Neutrophil (primary cell): ENCODE measurements around the gene P2RY2.

ENCODE experiments used
- H3K27ac ChIP-seq: fragments of 200-600 bp; sonication (generic); 2 replicates; pipeline ENCODE4 v1.5.1; 2016; ENCODE audit warnings: mild to moderate bottlenecking, moderate library complexity
- H3K27me3 ChIP-seq: fragments of 200-600 bp; sonication (generic); 2 replicates; pipeline ENCODE4 v1.6.0; 2016; ENCODE audit warnings: mild to moderate bottlenecking
- H3K36me3 ChIP-seq: fragments of 200-600 bp; sonication (generic); 2 replicates; pipeline ENCODE4 v1.5.1; 2017
- H3K4me1 ChIP-seq, 2 experiments: fragments of 200-600 bp in 1 of 2; sonication (generic) in 1 of 2; 1 replicate in 1 of 2; 2 replicates in 1 of 2; pipeline versions ENCODE4 v1.5.1 to v1.6.1; 2013 to 2016; ENCODE audit warnings: low read depth in 1 of 2, low read length in 1 of 2, mild to moderate bottlenecking in 1 of 2, moderate library complexity in 1 of 2; ENCODE audit not compliant: control insufficient read depth in 1 of 2, insufficient read depth in 1 of 2
- H3K4me3 ChIP-seq, 2 experiments: fragments of 200-600 bp in 1 of 2; sonication (generic) in 1 of 2; 1 replicate in 1 of 2; 2 replicates in 1 of 2; pipeline ENCODE4 v1.5.1; 2013 to 2016; ENCODE audit warnings: low read depth in 1 of 2, low read length in 1 of 2, mild to moderate bottlenecking in 1 of 2, moderate library complexity in 1 of 2
- H3K9me3 ChIP-seq: fragments of 200-600 bp; sonication (generic); 2 replicates; pipeline ENCODE4 v1.5.1; 2016
- TF ChIP-seq, protein P1 (sequence below): fragments of 200-600 bp; sonication (generic); IDR thresholded peaks from 2 replicates; pipeline ENCODE4 v1.5.1; 2016; ENCODE audit warnings: antibody characterized with exemption

Gene P2RY2

GRCh38 chr11:73216465-73216864 lies 1.6 kb upstream of the P2RY2 start:
- Histone ChIP-seq H3K4me1 (peaks cover 82 to 95% of the 10 kb centered on the region in 2 experiments), H3K36me3 (no peaks in the 10 kb centered on the region), H3K9me3 (no peaks in the 10 kb centered on the region), H3K27me3 (no peaks in the 10 kb centered on the region), H3K27ac (peak overlapping the region; percentile 89), H3K4me3 (peak overlapping the region; percentile 6 to 85)
- TF ChIP-seq, protein P1, sequence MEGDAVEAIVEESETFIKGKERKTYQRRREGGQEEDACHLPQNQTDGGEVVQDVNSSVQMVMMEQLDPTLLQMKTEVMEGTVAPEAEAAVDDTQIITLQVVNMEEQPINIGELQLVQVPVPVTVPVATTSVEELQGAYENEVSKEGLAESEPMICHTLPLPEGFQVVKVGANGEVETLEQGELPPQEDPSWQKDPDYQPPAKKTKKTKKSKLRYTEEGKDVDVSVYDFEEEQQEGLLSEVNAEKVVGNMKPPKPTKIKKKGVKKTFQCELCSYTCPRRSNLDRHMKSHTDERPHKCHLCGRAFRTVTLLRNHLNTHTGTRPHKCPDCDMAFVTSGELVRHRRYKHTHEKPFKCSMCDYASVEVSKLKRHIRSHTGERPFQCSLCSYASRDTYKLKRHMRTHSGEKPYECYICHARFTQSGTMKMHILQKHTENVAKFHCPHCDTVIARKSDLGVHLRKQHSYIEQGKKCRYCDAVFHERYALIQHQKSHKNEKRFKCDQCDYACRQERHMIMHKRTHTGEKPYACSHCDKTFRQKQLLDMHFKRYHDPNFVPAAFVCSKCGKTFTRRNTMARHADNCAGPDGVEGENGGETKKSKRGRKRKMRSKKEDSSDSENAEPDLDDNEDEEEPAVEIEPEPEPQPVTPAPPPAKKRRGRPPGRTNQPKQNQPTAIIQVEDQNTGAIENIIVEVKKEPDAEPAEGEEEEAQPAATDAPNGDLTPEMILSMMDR: no peak

DNA sequence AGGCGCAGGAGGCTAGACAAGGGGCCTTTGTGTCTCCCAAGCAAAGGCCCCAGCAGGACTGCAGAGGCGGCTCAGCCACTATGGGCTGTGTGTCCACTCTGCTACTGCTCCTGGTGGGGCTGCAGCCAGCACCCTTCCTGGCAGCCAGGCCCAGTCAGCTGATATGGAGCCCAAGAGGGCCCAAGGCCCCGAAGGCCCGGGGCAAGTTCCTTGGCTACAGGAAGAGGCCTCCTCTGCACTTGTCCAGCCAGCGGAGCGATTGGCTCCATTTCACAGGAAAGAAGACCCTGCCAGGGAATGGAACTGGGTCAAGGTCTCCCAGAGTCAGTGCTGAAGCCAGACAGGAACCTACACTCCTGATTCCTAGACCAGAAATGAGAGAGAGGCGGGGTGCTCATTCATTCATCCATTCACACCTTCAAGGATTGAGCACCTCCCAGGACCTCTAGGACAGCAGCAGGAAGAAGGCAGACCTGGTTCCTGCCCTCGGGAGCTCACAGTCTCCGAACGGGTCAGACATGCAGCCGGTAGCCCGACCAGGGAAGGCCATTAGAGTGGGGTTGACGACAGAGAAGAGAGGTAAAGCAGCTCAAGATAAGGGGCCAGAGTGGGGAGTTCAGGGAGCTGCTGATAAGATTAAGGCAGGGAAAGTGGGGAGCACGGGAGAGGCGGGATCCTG lies 811 bp upstream of the P2RY2 start:
- Histone ChIP-seq H3K4me1 (peaks cover 89 to 97% of the 10 kb centered on the region in 2 experiments), H3K9me3 (no peaks in the 10 kb centered on the region), H3K27ac (peak overlapping the region; percentile 89), H3K27me3 (no peaks in the 10 kb centered on the region), H3K4me3 (peak overlapping the region; percentile 79 to 85), H3K36me3 (no peaks in the 10 kb centered on the region)
- TF ChIP-seq, protein P1: no peak

- TF ChIP-seq, protein P1: no peak
- H3K36me3 ChIP-seq: no peaks in the 10 kb centered on the region
Measured at GRCh38 chr11:73217810-73218105, 323 bp upstream of the P2RY2 start.

GRCh38 chr11:73218830-73219215 lies 742 bp downstream of the P2RY2 start:
- TF ChIP-seq, protein P1: no peak
- Histone ChIP-seq H3K4me3 (peak overlapping the region; percentile 79 to 85), H3K4me1 (peaks cover 79 to 87% of the 10 kb centered on the region in 2 experiments), H3K27me3 (no peaks in the 10 kb centered on the region), H3K36me3 (no peaks in the 10 kb centered on the region), H3K9me3 (no peaks in the 10 kb centered on the region), H3K27ac (peak overlapping the region; percentile 89)

More at GRCh38 chr11:73217810-73218105, 323 bp upstream of the P2RY2 start:
- Histone ChIP-seq H3K4me1 (peaks cover 86 to 92% of the 10 kb centered on the region in 2 experiments), H3K4me3 (peak overlapping the region; percentile 79 to 85), H3K27ac (peak overlapping the region; percentile 89), H3K9me3 (no peaks in the 10 kb centered on the region), H3K27me3 (no peaks in the 10 kb centered on the region)

DNA sequence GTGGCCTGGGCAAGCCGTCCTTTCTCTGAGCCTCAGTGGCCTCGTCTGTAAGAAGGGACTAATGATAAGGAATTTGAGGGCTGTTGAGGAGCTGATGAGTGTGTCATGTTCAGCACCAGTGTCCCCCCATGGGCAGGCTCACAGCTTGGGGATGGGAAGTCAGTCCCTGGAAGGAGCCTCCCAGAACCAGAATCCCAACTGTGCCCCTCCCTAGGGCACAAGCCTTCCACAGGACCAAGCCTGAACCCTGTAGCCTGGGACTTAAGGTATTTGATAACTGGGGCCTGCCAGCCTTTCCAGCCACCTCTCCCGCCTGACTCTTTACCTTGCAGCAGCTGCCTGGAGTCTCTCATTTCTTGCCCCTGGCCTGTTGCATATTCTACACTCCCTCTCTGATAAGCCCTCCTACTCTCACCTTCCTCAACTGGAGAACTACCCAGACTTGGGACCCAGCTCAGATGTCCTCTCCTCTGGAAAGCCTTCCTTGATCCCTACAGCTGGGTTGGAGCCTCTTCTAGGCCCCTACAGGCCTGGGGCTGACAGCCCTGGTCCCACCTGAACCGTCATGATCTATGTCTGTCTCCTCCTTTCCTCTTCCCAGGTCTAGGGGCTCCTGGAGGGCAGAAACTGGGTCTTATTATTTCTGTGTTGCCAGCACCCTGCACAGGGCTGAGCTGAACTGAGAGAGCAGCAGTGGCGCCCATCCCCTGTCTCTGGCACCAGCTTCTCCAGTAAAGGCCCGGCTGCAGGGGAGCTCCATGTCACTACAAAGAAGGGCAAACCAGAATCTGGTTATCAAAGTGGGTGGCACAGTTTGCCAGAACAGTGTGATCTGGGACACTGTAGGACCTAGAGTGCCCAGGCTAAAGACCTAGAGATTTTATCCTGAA lies 1.6 kb downstream of the P2RY2 start:
- H3K27ac ChIP-seq: peak overlapping the region; percentile 89
- peaks cover 79 to 87% of the 10 kb centered on the region in 2 experiments for H3K4me1 ChIP-seq
- H3K36me3 ChIP-seq: no peaks in the 10 kb centered on the region
- H3K9me3 ChIP-seq: no peaks in the 10 kb centered on the region
- no peaks in the 10 kb centered on the region for H3K27me3 ChIP-seq
- TF ChIP-seq, protein P1: no peak
- peak overlapping the region; percentile 79 to 85 for H3K4me3 ChIP-seq
